ENCODE results near the gene CACNA1D.

The CACNA1D gene

DNA sequence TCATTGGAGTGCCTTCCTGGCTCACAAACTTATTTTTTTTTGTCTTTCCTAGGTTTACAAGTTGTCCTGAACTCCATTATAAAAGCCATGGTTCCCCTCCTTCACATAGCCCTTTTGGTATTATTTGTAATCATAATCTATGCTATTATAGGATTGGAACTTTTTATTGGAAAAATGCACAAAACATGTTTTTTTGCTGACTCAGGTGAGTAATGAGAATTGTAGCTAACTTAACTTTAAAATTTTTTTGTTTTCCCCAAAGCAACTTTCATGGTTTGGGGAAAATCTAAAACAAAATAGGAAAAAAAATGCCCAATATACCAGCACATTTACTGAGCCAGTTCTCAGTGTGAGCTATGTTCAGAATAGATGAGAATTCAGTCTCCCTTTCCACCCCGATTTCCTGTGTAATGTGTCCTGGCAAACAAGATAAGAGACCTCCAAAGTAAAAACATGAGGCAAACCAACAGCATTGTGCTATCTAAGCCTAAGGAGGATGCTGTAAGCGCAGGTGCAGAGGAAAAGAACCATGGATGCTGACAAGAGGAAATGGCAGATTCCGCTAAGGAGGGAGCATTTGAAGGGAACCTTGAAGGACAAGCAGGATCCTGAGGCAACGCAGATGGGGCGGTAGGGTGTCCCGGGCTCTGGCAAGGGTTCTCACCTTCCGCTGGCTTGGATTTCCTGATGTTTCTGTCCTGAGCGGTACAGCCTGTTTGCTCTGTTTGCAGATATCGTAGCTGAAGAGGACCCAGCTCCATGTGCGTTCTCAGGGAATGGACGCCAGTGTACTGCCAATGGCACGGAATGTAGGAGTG is 171.4 kb downstream of the CACNA1D start:
- TF ChIP-seq, protein P1, sequence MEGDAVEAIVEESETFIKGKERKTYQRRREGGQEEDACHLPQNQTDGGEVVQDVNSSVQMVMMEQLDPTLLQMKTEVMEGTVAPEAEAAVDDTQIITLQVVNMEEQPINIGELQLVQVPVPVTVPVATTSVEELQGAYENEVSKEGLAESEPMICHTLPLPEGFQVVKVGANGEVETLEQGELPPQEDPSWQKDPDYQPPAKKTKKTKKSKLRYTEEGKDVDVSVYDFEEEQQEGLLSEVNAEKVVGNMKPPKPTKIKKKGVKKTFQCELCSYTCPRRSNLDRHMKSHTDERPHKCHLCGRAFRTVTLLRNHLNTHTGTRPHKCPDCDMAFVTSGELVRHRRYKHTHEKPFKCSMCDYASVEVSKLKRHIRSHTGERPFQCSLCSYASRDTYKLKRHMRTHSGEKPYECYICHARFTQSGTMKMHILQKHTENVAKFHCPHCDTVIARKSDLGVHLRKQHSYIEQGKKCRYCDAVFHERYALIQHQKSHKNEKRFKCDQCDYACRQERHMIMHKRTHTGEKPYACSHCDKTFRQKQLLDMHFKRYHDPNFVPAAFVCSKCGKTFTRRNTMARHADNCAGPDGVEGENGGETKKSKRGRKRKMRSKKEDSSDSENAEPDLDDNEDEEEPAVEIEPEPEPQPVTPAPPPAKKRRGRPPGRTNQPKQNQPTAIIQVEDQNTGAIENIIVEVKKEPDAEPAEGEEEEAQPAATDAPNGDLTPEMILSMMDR (IDR thresholded peaks at IDR 0.05; ENCODE audit: control extremely low read depth, extremely low read depth, low read depth, missing control alignments), result no peak
- DNase-seq (ENCODE audit: extremely low spot score), result no peak
- CTCF ChIA-PET, result no interaction called here
- POLR2A ChIA-PET, result no interaction called here

GRCh38 chr3:53668872-53669271 is 174.5 kb downstream of the CACNA1D start:
- TF ChIP-seq, protein P1 (IDR thresholded peaks at IDR 0.05; ENCODE audit: control extremely low read depth, extremely low read depth, low read depth, missing control alignments), result peak; percentile 34
- no peak for DNase-seq (ENCODE audit: extremely low spot score)
- ChIA-PET CTCF (interaction anchor here (1.1 to 2.7 kb wide), 7 partner anchors 9 to 46 kb away, joined by 3 to 13 read pairs (median 7); no protein-coding TSS in a partner anchor), POLR2A (no interaction called here)

- TF ChIP-seq, protein P1 (IDR thresholded peaks at IDR 0.05; ENCODE audit: control extremely low read depth, extremely low read depth, low read depth, missing control alignments), result no peak
- ChIA-PET POLR2A (no interaction called here), CTCF (interaction anchor here (1.6 to 2.7 kb wide), 3 partner anchors 10 to 16 kb away, joined by 3 to 13 read pairs (median 8); no protein-coding TSS in a partner anchor)
- no peak for DNase-seq (ENCODE audit: extremely low spot score)
Observed at GRCh38 chr3:53670721-53671120, 176.3 kb downstream of the CACNA1D start.

- CTCF ChIA-PET, result interaction anchor here (1.5 to 2.7 kb wide), 2 partner anchors 9 to 10 kb away, joined by 7 to 13 read pairs; no protein-coding TSS in a partner anchor
- TF ChIP-seq, protein P1 (IDR thresholded peaks at IDR 0.05; ENCODE audit: control extremely low read depth, extremely low read depth, low read depth, missing control alignments), result no peak
- POLR2A ChIA-PET, result no interaction called here
- DNase-seq (ENCODE audit: extremely low spot score), result no peak
Observed at GRCh38 chr3:53671192-53671960, 177.0 kb downstream of the CACNA1D start.

GRCh38 chr3:53671961-53672299 is 177.5 kb downstream of the CACNA1D start:
- CTCF ChIA-PET, result interaction anchor here (1.5 to 1.6 kb wide), 2 partner anchors 10 to 21 kb away, joined by 3 to 7 read pairs; no protein-coding TSS in a partner anchor
- POLR2A ChIA-PET, result no interaction called here
- DNase-seq (ENCODE audit: extremely low spot score), result no peak
- TF ChIP-seq, protein P1 (IDR thresholded peaks at IDR 0.05; ENCODE audit: control extremely low read depth, extremely low read depth, low read depth, missing control alignments), result no peak

- POLR2A ChIA-PET, result interaction anchor here (0.6 kb wide), 1 partner anchor 72 kb away, joined by 4 read pairs; no protein-coding TSS in a partner anchor
- TF ChIP-seq, protein P1 (IDR thresholded peaks at IDR 0.05; ENCODE audit: control extremely low read depth, extremely low read depth, low read depth, missing control alignments), result no peak
- CTCF ChIA-PET, result interaction anchor here (1.2 to 1.6 kb wide), 4 partner anchors 9 to 37 kb away, joined by 3 to 7 read pairs (median 3); no protein-coding TSS in a partner anchor
- no peak for DNase-seq (ENCODE audit: extremely low spot score)
Observed at GRCh38 chr3:53672981-53673380, 178.6 kb downstream of the CACNA1D start.

All from GM10248 (cell line).